Measurements from ENCODE around the gene AGTRAP.

- TF ChIP-seq POLR2AphosphoS5 (IDR thresholded peaks at IDR 0.05; ENCODE audit: low read depth, low read length) (no peak), POLR2A (IDR thresholded peaks at IDR 0.05; ENCODE audit: low read depth, low read length) (no peak), TAF1 (IDR thresholded peaks at IDR 0.05; ENCODE audit: borderline replicate concordance, low read depth, low read length) (no peak)
These were observed 27.2 kb upstream of the AGTRAP start for GRCh38 chr1:11708554-11709350.
